Sigmoid colon (tissue), 7 donors: Measurements from ENCODE around the gene MT1F. TPM values are rescaled to one million over a fixed set of nuclear protein-coding genes. Genes with fewer than 3 reads are reported as not detected.

Experiments used
- DNase-seq: peaks from one replicate; pipeline ENCODE4 v3.0.0-alpha.2; 2019
- H3K27ac ChIP-seq, 4 donors: fragments of 200-600 bp; sonication (generic); one replicate each; pipeline ENCODE4 v1.5.1; 2016 to 2019; ENCODE audit warnings: mild to moderate bottlenecking in 1 of 4
- H3K27me3 ChIP-seq, 3 donors: fragments of 200-600 bp; sonication (generic); one replicate each; pipeline ENCODE4 v1.5.1; 2019; ENCODE audit warnings: mild to moderate bottlenecking in 1 of 3
- H3K36me3 ChIP-seq, 4 donors: fragments of 200-600 bp; sonication (generic); one replicate each; pipeline ENCODE4 v1.5.1; 2016 to 2019
- H3K4me1 ChIP-seq, 4 donors: fragments of 200-600 bp; sonication (generic); one replicate each; pipeline ENCODE4 v1.5.1; 2017 to 2019
- H3K4me3 ChIP-seq, 4 donors: fragments of 200-600 bp; sonication (generic); one replicate each; pipeline ENCODE4 v1.5.1; 2017 to 2019; ENCODE audit warnings: mild to moderate bottlenecking in 2 of 4, moderate library complexity in 1 of 4
- H3K9me3 ChIP-seq, 4 donors: fragments of 200-600 bp in 3 of 4; sonication (generic) in 3 of 4; one replicate each; pipeline versions ENCODE4 v1.5.1 to v1.6.1; 2013 to 2019
- CTCF ChIP-seq, 4 experiments: fragments of 450-650 bp in 3 of 4; fragments of 200-600 bp in 1 of 4; IDR thresholded peaks; one replicate each; pipeline ENCODE4 v1.5.1; 2016 to 2019; ENCODE audit warnings: antibody characterized with exemption in 4 of 4, mild to moderate bottlenecking in 3 of 4, moderate library complexity in 2 of 4
- EP300 ChIP-seq, 4 donors: sonication (generic); formaldehyde crosslinking; IDR thresholded peaks; one replicate each; pipeline ENCODE4 v1.6.1; 2017; ENCODE audit warnings: antibody characterized with exemption in 4 of 4
- POLR2A ChIP-seq, 2 donors: fragments of 450-650 bp; IDR thresholded peaks; one replicate each; pipeline ENCODE4 v1.6.1; 2016; ENCODE audit warnings: antibody characterized with exemption in 2 of 2, mild to moderate bottlenecking in 2 of 2, moderate library complexity in 2 of 2
- POLR2AphosphoS5 ChIP-seq, 4 donors: sonication (generic); formaldehyde crosslinking; IDR thresholded peaks; one replicate each; pipeline ENCODE4 v1.6.1; 2017; ENCODE audit warnings: antibody characterized with exemption in 4 of 4
- WGBS, 2 donors: extraction: QIAGEN DNeasy Blood & Tissue Kit; methylation state at CpG; one replicate each; pipeline ENCODE4 v1.1.7; 2013; 5-methylcytosine and 5-hydroxymethylcytosine counted together
- intact Hi-C: fragments of 100-400 bp; cut with DNase I; formaldehyde crosslinking; loops from one replicate; pipeline ENCODE4 v1.15.1; 2023
- polyA plus RNA-seq, 3 donors: library from polyadenylated mRNA; stranded (reverse); fragments of 200-250 nt; gene quantifications; one replicate each; pipeline ENCODE4 v1.2.3, GENCODE V29; 2013
- total RNA-seq, 4 donors: library from RNA; depleted of rRNA; stranded (reverse); fragments of >200 nt; gene quantifications; one replicate each; pipeline ENCODE4 v1.1.0, GENCODE V29; 2016
- donor health status: healthy with polysubstance abuse.
- donor health status: Bipolar disorder and iron deficiency.
- donor health status: healthy.

Gene MT1F
- total and polyA plus RNA-seq, 7 donors = 0.71 to 117 (median 3.1) TPM

GRCh38 chr16:56613706-56614105, 44.1 kb upstream of the MT1F start:
- no peaks in the 10 kb centered on the region for H3K9me3 ChIP-seq
- intact Hi-C loops = no loop called here
- H3K27ac ChIP-seq = no peak overlapping the region
- no peak overlapping the region for H3K4me3 ChIP-seq
- no peaks in the 10 kb centered on the region for H3K27me3 ChIP-seq
- no peak for TF ChIP-seq POLR2AphosphoS5 (IDR thresholded peaks at IDR 0.05)
- TF ChIP-seq EP300 (IDR thresholded peaks at IDR 0.05) = no peak
- no peak for TF ChIP-seq CTCF (IDR thresholded peaks at IDR 0.05)
- no peak for TF ChIP-seq POLR2A (IDR thresholded peaks at IDR 0.05)
- no peaks in the 10 kb centered on the region for H3K36me3 ChIP-seq
- DNase-seq = no peak
- peaks cover 0 to 34% (median 26%) of the 10 kb centered on the region in 4 donors for H3K4me1 ChIP-seq

DNA sequence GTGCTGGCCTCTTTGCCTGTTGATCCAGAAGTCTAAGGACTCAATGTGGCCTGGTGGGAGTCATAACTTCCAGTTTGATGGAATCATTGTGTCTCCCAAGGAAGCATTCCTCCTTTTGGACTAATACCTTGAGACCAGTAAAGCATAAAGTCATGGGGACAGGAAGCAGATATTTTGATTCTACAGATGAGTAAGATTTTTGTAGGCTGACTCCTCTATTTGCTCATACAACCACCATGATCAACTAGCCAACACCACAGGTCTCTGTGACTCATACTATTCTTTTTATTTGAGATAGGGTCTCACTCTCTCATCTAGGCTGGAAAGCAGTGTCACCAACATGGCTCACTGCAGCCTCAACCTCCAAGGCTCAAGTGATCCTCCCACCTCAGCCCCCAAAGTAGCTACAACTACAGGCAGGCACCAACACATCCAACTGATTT, 43.2 kb upstream of the MT1F start:
- H3K4me3 ChIP-seq = no peak overlapping the region
- intact Hi-C loops = no loop called here

GRCh38 chr16:56615353-56615752, 42.4 kb upstream of the MT1F start:
- Histone ChIP-seq H3K27me3 (no peaks in the 10 kb centered on the region), H3K36me3 (no peaks in the 10 kb centered on the region), H3K9me3 (no peaks in the 10 kb centered on the region), H3K4me3 (no peak overlapping the region), H3K27ac (no peak overlapping the region), H3K4me1 (peaks cover 0 to 22% (median 13%) of the 10 kb centered on the region in 4 donors)
- WGBS, 2 donors = 93 to 95% methylated on average over 3 of the region's 3 CpGs
- no peak for DNase-seq
- TF ChIP-seq POLR2AphosphoS5 (IDR thresholded peaks at IDR 0.05) (no peak), CTCF (IDR thresholded peaks at IDR 0.05) (no peak), EP300 (IDR thresholded peaks at IDR 0.05) (no peak)
- intact Hi-C loops = no loop called here

More for the DNA sequence above, 43.2 kb upstream of the MT1F start:
- no peak overlapping the region for H3K27ac ChIP-seq
- no peaks in the 10 kb centered on the region for H3K36me3 ChIP-seq
- no peaks in the 10 kb centered on the region for H3K27me3 ChIP-seq
- no peak for TF ChIP-seq CTCF (IDR thresholded peaks at IDR 0.05)
- TF ChIP-seq POLR2AphosphoS5 (IDR thresholded peaks at IDR 0.05) = no peak
- H3K9me3 ChIP-seq = no peaks in the 10 kb centered on the region
- DNase-seq = no peak
- peaks cover 0 to 28% (median 20%) of the 10 kb centered on the region in 4 donors for H3K4me1 ChIP-seq

DNA sequence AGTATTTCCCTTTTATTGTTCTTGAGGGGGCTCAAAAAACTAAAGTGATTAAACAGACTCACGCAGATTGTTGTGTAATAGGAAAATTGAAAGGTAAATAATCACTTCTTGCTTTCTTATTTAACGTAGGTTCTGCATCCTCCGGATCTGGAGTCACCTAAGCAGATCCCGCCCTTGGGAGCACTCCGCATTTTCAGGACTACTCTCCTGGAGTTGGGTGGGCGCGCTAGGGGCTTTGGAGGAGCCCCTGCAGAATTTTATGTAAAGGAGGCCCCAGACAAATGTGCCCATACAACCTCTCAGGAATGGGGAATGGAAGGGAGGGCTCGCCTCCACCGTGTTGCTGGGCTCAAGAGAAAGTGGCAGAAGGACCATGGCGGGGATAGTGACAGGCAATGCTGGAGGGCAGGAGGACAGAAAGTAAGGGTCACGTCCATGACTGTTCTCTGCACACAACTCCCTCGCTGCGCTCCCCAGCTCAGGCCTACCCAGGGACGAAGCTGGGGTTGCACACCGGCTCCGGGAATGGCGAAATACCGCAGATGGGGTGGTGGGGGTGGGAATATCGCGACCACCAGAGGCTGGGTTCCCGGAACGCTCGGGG, 41.0 kb upstream of the MT1F start:
- no peak for DNase-seq
- 52 to 60% methylated on average over 23 of the region's 23 CpGs for WGBS, 2 donors
- no peaks in the 10 kb centered on the region for H3K27me3 ChIP-seq
- peak overlapping the region in 3 of 4 donors; percentile 38 to 49 (median 48) for H3K4me3 ChIP-seq
- TF ChIP-seq POLR2A (IDR thresholded peaks at IDR 0.05) = no peak
- peak overlapping the region; percentile 54 to 61 (median 56) for H3K27ac ChIP-seq
- intact Hi-C loops = no loop called here
- H3K36me3 ChIP-seq = no peaks in the 10 kb centered on the region
- H3K4me1 ChIP-seq = peaks cover 0 to 14% (median 9%) of the 10 kb centered on the region in 4 donors
- H3K9me3 ChIP-seq = no peaks in the 10 kb centered on the region

DNA sequence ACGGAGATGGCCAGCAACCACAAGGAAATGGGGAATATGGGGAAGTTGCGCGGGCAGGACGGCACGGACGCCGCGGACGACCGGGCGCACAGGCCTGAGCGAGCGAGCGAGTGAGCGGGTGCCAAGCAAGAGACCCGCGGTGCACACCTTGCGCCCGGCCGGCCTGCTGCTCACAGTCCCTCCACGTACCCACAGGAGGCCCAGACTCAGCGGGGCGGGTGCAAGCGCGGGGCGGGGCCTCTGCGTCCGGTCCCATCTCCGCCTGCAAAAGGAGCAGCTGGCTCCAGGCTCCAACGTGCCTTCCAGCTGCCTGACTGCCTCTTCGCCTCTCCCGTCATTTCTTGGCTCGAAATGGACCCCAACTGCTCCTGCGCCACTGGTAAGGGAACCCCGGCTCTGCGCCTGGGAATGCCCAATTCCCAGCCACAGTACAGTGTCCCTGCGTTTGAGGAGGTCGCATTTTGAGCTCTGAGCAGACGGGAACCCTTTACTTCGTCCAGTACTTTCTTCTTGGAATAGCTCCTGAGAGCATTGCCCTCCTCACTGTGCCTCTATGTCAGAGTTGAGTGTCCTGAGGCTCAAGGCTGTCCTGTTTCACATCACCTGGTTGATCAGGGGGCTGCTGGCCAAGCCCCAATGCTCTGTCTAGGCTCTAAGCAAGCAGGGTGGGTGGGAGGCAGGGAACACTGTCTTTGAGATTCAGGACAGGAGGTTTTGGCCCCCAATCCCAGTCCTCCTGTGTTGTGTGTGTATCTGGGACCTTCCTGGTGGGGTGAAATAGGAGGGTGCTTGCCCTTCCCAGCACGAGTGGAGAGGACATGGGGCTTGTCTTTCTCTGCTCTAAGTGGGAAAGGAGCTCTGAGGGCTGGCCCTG, 40.3 kb upstream of the MT1F start:
- peak; percentile 92 for DNase-seq
- H3K27me3 ChIP-seq = no peaks in the 10 kb centered on the region
- WGBS, 2 donors = 3 to 5% methylated on average over 41 of the region's 41 CpGs
- no peaks in the 10 kb centered on the region for H3K9me3 ChIP-seq
- no peaks in the 10 kb centered on the region for H3K36me3 ChIP-seq
- H3K4me3 ChIP-seq = peak overlapping the region in 3 of 4 donors; percentile 38 to 49 (median 48)
- H3K27ac ChIP-seq = peak overlapping the region; percentile 54 to 61 (median 56)
- H3K4me1 ChIP-seq = peaks cover 0 to 14% (median 9%) of the 10 kb centered on the region in 4 donors
- no peak for TF ChIP-seq EP300 (IDR thresholded peaks at IDR 0.05)
- peak; percentile 43 to 70 (median 65) for TF ChIP-seq POLR2AphosphoS5 (IDR thresholded peaks at IDR 0.05)
- TF ChIP-seq POLR2A (IDR thresholded peaks at IDR 0.05) = no peak
- TF ChIP-seq CTCF (IDR thresholded peaks at IDR 0.05) = no peak
- intact Hi-C loops = no loop called here
